HepG2 (cell line): ENCODE data around the gene DIAPH3. TPM values are rescaled to one million over a fixed set of nuclear protein-coding genes. Genes with fewer than 3 reads are reported as not detected.
A peak's percentile ranks its signal among the peaks of the same experiment; 100 is the strongest.

Experiments used
- ATAC-seq: fragments of 200-7000 bp; cut with Tn5 transposase; 3 replicates; pipeline ENCODE4 v1.9.1; 2020; ENCODE audit warnings: mild to moderate bottlenecking, moderate library complexity
- BruUV-seq: library from RNA; stranded (reverse); fragments of 400-500 nt; replicated peaks from 2 replicates; lab custom pipeline; 2021; lab: Mats Ljungman, UMichigan
- CTCF ChIA-PET: fragments of 300-600 bp; formaldehyde crosslinking; extraction: SDS; loops from one replicate; lab custom pipeline; 2021; ENCODE audit warnings: low total read pairs, inconsistent platforms, low intra/inter-chr PET ratio; lab: Yijun Ruan, JAX
- POLR2A ChIA-PET: fragments of 350-600 bp; sonication (Branson Sonifier 250); formaldehyde crosslinking; loops from one replicate; lab custom pipeline; 2020; ENCODE audit warnings: antibody characterized with exemption, inconsistent platforms; lab: Yijun Ruan, JAX
- DNase-seq: peaks from one replicate; pipeline ENCODE4 v3.0.0-alpha.2; 2015; ENCODE audit warnings: low spot score
- FAIRE-seq: peaks from 3 replicates; lab custom pipeline; 2011; peaks lifted over from hg19 to GRCh38; lab: Jason Lieb, UNC
- H2AFZ ChIP-seq: one replicate; pipeline ENCODE4 v1.6.1; 2011; ENCODE audit warnings: low read length, inconsistent platforms
- H3K27ac ChIP-seq: fragments of 300-600 bp; 3 replicates; pipeline ENCODE4 v1.8.0; 2011; ENCODE audit warnings: mixed run types, mild to moderate bottlenecking, mixed read lengths, low read length, inconsistent platforms; ENCODE audit not compliant: insufficient read depth; ENCODE audit errors: extremely low read length
- H3K27me3 ChIP-seq, 2 experiments: fragments of 200-600 bp in 1 of 2; 2 replicates in 1 of 2; 3 replicates in 1 of 2; pipeline versions ENCODE4 v1.6.0 to v1.8.0; 2011; ENCODE audit warnings: low read length in 2 of 2, mild to moderate bottlenecking in 2 of 2, moderate library complexity in 2 of 2, inconsistent platforms in 1 of 2; ENCODE audit not compliant: insufficient read depth in 2 of 2, control insufficient read depth in 1 of 2
- H3K36me3 ChIP-seq, 2 experiments: fragments of 200-600 bp in 1 of 2; replicated peaks in 1 of 2; 2 replicates in 1 of 2; 3 replicates in 1 of 2; pipeline versions ENCODE4 v1.5.1 to v1.8.0; 2011; ENCODE audit warnings: low read length in 2 of 2, inconsistent platforms in 1 of 2; ENCODE audit not compliant: insufficient read depth in 2 of 2, control insufficient read depth in 1 of 2
- H3K4me1 ChIP-seq: 2 replicates; pipeline ENCODE4 v1.5.1; 2012; ENCODE audit warnings: low read length, inconsistent platforms; ENCODE audit not compliant: insufficient read depth
- H3K4me2 ChIP-seq: 2 replicates; pipeline ENCODE4 v1.6.0; 2011; ENCODE audit warnings: low read depth, low read length, inconsistent platforms
- H3K4me3 ChIP-seq, 3 experiments: fragments of 200-600 bp in 1 of 3; sonication (generic), shearing (Covaris generic) in 1 of 3; replicated peaks in 1 of 3; 2 replicates each; pipeline ENCODE4 v1.5.1; 2011 to 2016; ENCODE audit warnings: low read length in 3 of 3, inconsistent platforms in 2 of 3, low read depth in 2 of 3, mild to moderate bottlenecking in 2 of 3, control low read depth in 1 of 3, mixed read lengths in 1 of 3; ENCODE audit not compliant: insufficient read depth in 1 of 3
- H3K79me2 ChIP-seq: one replicate; pipeline ENCODE4 v1.6.1; 2011; ENCODE audit warnings: low read length, inconsistent platforms; ENCODE audit not compliant: insufficient read depth
- H3K9ac ChIP-seq: 2 replicates; pipeline ENCODE4 v1.6.0; 2011; ENCODE audit warnings: mild to moderate bottlenecking, low read depth, low read length, inconsistent platforms; ENCODE audit not compliant: insufficient read depth
- H3K9me3 ChIP-seq: 2 replicates; pipeline ENCODE4 v1.5.1; 2012; ENCODE audit warnings: mild to moderate bottlenecking, low read length
- H4K20me1 ChIP-seq: 2 replicates; pipeline ENCODE4 v1.6.0; 2011; ENCODE audit warnings: inconsistent platforms, mild to moderate bottlenecking, low read length, moderate library complexity; ENCODE audit not compliant: insufficient read depth
- ASH2L ChIP-seq: fragments of 300-600, 200-600 bp; sonication (generic); IDR thresholded peaks from 2 replicates; pipeline ENCODE4 v1.7.0; 2017; ENCODE audit warnings: low read depth, mild to moderate bottlenecking, moderate library complexity, mixed read lengths, low read length; ENCODE audit not compliant: insufficient read length
- CEBPB ChIP-seq: IDR thresholded peaks from 2 replicates; pipeline ENCODE4 v1.6.1; 2011; ENCODE audit warnings: low read depth, low read length, improper control_type of control experiment, borderline replicate concordance
- CEBPG ChIP-seq: IDR thresholded peaks from 2 replicates; pipeline ENCODE4 v1.6.1; 2016
- CREB3 ChIP-seq: sonication (generic); formaldehyde crosslinking; IDR thresholded peaks from 2 replicates; pipeline ENCODE4 v1.5.0; 2020; ENCODE audit warnings: missing genetic modification reagents
- GZF1 ChIP-seq: sonication (generic); formaldehyde crosslinking; IDR thresholded peaks from 2 replicates; pipeline ENCODE4 v1.5.1; 2020; ENCODE audit warnings: mild to moderate bottlenecking, missing genetic modification reagents
- HBP1 ChIP-seq: IDR thresholded peaks from 2 replicates; pipeline ENCODE4 v1.6.1; 2016; ENCODE audit warnings: low read depth, control low read depth
- SIX1 ChIP-seq: sonication (generic); formaldehyde crosslinking; IDR thresholded peaks from 2 replicates; pipeline ENCODE4 v1.4.0; 2020; ENCODE audit warnings: missing genetic modification reagents, borderline replicate concordance
- TAF15 ChIP-seq: fragments of 200-400 bp; formaldehyde crosslinking; IDR thresholded peaks from one replicate; pipeline ENCODE4 v1.6.1; 2018; ENCODE audit warnings: mild to moderate bottlenecking, low read depth, low read length; ENCODE audit not compliant: poor library complexity, severe bottlenecking
- ZBTB33 ChIP-seq: sonication (generic); formaldehyde crosslinking; IDR thresholded peaks from 2 replicates; pipeline ENCODE4 v1.4.0; 2020; ENCODE audit warnings: missing genetic modification reagents
- ZFP82 ChIP-seq: sonication (generic); formaldehyde crosslinking; IDR thresholded peaks from 2 replicates; pipeline ENCODE4 v1.5.1; 2020; ENCODE audit warnings: mild to moderate bottlenecking, missing genetic modification reagents, borderline replicate concordance
- ZNF564 ChIP-seq: sonication (generic); formaldehyde crosslinking; IDR thresholded peaks from 2 replicates; pipeline ENCODE4 v1.8.1; 2023; ENCODE audit warnings: mild to moderate bottlenecking, missing genetic modification reagents
- WGBS: methylation state at CpG from one replicate; pipeline ENCODE4 v1.1.6; 2017; ENCODE audit warnings: low lambda C conversion rate; 5-methylcytosine and 5-hydroxymethylcytosine counted together
- in situ Hi-C: cut with HindIII; loops from 2 replicates; pipeline ENCODE4 v1.10.0; 2017; ENCODE audit warnings: low pct_unique_long_range_greater_than_20kb; ENCODE audit not compliant: extremely low pct_ligation_motif_present
- intact Hi-C: fragments of 100-400 bp; cut with micrococcal nuclease; formaldehyde crosslinking; loops from one replicate; pipeline ENCODE4 v1.10.0; 2022; ENCODE audit not compliant: unreplicated experiment
- polyA plus RNA-seq, 8 experiments: library from polyadenylated mRNA; depleted of rRNA in 3 of 8; stranded (reverse) in 7 of 8; unstranded in 1 of 8; fragments of >200 nt; fragmentation: Illumina TruSeq in 4 of 8; extraction: Trizol in 4 of 8; gene quantifications; 2 replicates each; pipeline versions ENCODE4 v1.2.1 to v1.2.3, GENCODE V29; 2011 to 2016; ENCODE audit warnings: low read depth in 4 of 8, missing spikeins in 1 of 8, mixed read lengths in 1 of 8; ENCODE audit not compliant: insufficient read depth in 1 of 8
- total RNA-seq, 5 experiments: library from RNA; depleted of rRNA; stranded (reverse); fragments of >200 nt; fragmentation: Illumina TruSeq; extraction: Trizol; gene quantifications; 2 replicates each; pipeline ENCODE4 v1.2.3, GENCODE V29; 2016; ENCODE audit warnings: low read depth in 1 of 5

DIAPH3 gene
- total and polyA plus RNA-seq, 2 of the 13 experiments (the other 11 are each of a cell fraction or from before 2014, with no cell fraction given), result 4.0 to 9.3 TPM

GRCh38 chr13:60019119-60019993 lies 144.4 kb downstream of the DIAPH3 start:
- no peak overlapping the region for H3K27ac ChIP-seq
- H3K9ac ChIP-seq, result no peak overlapping the region
- no peaks in the 10 kb centered on the region for H3K79me2 ChIP-seq
- H3K4me2 ChIP-seq, result no peak overlapping the region
- H3K27me3 ChIP-seq, result no peaks in the 10 kb centered on the region
- no peaks in the 10 kb centered on the region for H4K20me1 ChIP-seq
- ChIA-PET CTCF (no interaction called here), POLR2A (no interaction called here)
- intact Hi-C loops, result no loop called here
- in situ Hi-C loops, result no loop called here
- 95% methylated on average over 6 of the region's 6 CpGs for WGBS
- H3K36me3 ChIP-seq, result no peaks in the 10 kb centered on the region
- TF ChIP-seq ZNF564 (no peak), SIX1 (CRISPR knock-in tag) (no peak), ZFP82 (no peak), ASH2L (no peak), CEBPG (peak; percentile 22; the same call in 1 of the 2 replicates), CREB3 (CRISPR knock-in tag) (no peak), ZBTB33 (no peak), CEBPB (peak; percentile 61; the same call in 1 of the 2 replicates), TAF15 (no peak), GZF1 (no peak), HBP1 (CRISPR knock-in tag) (no peak)
- no peaks in the 10 kb centered on the region for H3K4me1 ChIP-seq
- FAIRE-seq (no peak), DNase-seq (peak; percentile 3), ATAC-seq (no peak)
- H3K4me3 ChIP-seq, result no peak overlapping the region
- H2AFZ ChIP-seq, result no peak overlapping the region
- no peaks in the 10 kb centered on the region for H3K9me3 ChIP-seq
- no TSS peak for BruUV-seq
